Stomach (tissue), 9 donors: ENCODE results near the gene ZNF473. TPM values are rescaled to one million over a fixed set of nuclear protein-coding genes. Genes with fewer than 3 reads are reported as not detected.

Experiments
- DNase-seq, 2 donors: peaks; one replicate each; pipeline versions ENCODE4 v3.0.0 to v3.0.0-alpha.2; 2013 to 2019
- H3K27ac ChIP-seq, 5 donors: fragments of 200-600 bp in 4 of 5; sonication (generic) in 4 of 5; one replicate each; pipeline ENCODE4 v1.5.1; 2013 to 2019; ENCODE audit warnings: mild to moderate bottlenecking in 1 of 5, moderate library complexity in 1 of 5
- H3K27me3 ChIP-seq, 3 donors: fragments of 200-600 bp; sonication (generic); one replicate each; pipeline ENCODE4 v1.5.1; 2017 to 2019; ENCODE audit warnings: mixed run types in 1 of 3
- H3K36me3 ChIP-seq, 4 donors: fragments of 200-600 bp; sonication (generic); 1 replicate in 3 of 4; 2 replicates in 1 of 4; pipeline ENCODE4 v1.5.1; 2016 to 2019
- H3K4me1 ChIP-seq, 4 donors: fragments of 200-600 bp; sonication (generic); one replicate each; pipeline ENCODE4 v1.5.1; 2016 to 2019
- H3K4me3 ChIP-seq, 4 donors: fragments of 200-600 bp; sonication (generic) in 3 of 4; one replicate each; pipeline ENCODE4 v1.5.1; 2016 to 2019; ENCODE audit warnings: mild to moderate bottlenecking in 1 of 4
- H3K9me3 ChIP-seq, 4 donors: fragments of 200-600 bp; sonication (generic); one replicate each; pipeline ENCODE4 v1.5.1; 2016 to 2019
- EP300 ChIP-seq: sonication (generic); formaldehyde crosslinking; IDR thresholded peaks from one replicate; pipeline ENCODE4 v1.6.1; 2017; ENCODE audit warnings: antibody characterized with exemption
- POLR2A ChIP-seq, 4 donors: fragments of 450-650 bp; IDR thresholded peaks; one replicate each; pipeline ENCODE4 v1.6.1; 2016; ENCODE audit warnings: antibody characterized with exemption in 4 of 4, control low read depth in 2 of 4, mild to moderate bottlenecking in 1 of 4, moderate library complexity in 1 of 4
- POLR2AphosphoS5 ChIP-seq, 3 donors: sonication (generic); formaldehyde crosslinking; IDR thresholded peaks; one replicate each; pipeline ENCODE4 v1.6.1; 2016; ENCODE audit warnings: antibody characterized with exemption in 3 of 3
- WGBS, 5 donors: extraction: QIAGEN DNeasy Blood & Tissue Kit in 3 of 5; methylation state at CpG; one replicate each; pipeline versions ENCODE4 v1.1.5 to v1.1.7; 2013 to 2018; 5-methylcytosine and 5-hydroxymethylcytosine counted together
- intact Hi-C: fragments of 100-400 bp; cut with DNase I; formaldehyde crosslinking; loops from one replicate; pipeline ENCODE4 v1.15.1; 2023; ENCODE audit warnings: low total_unique reads
- polyA plus RNA-seq, 3 donors: library from polyadenylated mRNA; stranded (reverse); fragments of 200-250 nt; gene quantifications; one replicate each; pipeline ENCODE4 v1.2.3, GENCODE V29; 2013
- total RNA-seq, 5 donors: library from RNA; depleted of rRNA; stranded (reverse); fragments of >200 nt; gene quantifications; one replicate each; pipeline versions ENCODE4 v1.1.0 to v1.2.3, GENCODE V29; 2014 to 2016
- TF ChIP-seq, protein P1 (sequence below), 7 experiments: fragments of 450-650 bp in 4 of 7; fragments of 200-600 bp in 3 of 7; sonication (generic) in 3 of 7; IDR thresholded peaks; one replicate each; pipeline ENCODE4 v1.5.1; 2016 to 2019; ENCODE audit warnings: antibody characterized with exemption in 7 of 7, control low read depth in 2 of 7, mild to moderate bottlenecking in 1 of 7
- donor health status: healthy with polysubstance abuse.
- donor health status: Bipolar disorder and iron deficiency.
- donor health status: healthy.

The ZNF473 gene
- total and polyA plus RNA-seq, 8 donors = 0.58 to 28.0 (median 4.5) TPM

DNA sequence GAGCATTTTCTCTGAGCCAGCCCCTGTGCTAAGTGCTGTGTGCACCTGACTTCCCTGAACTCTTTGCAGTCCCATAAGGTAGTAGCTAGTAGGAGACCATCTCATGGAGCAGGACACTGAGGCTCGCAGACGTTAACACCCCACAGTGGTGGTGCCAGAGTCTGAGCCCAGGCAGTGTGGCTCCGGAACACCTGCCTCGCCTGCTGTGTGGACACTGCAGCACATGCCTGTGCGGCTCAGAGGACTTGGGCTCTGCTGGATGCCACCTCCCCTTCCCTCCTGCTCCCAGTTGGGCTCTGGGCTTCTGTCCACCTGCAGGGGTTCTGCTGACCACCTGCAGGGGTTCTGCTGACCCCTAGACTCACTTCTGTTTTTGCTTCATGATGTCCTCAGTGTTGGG, 37.8 kb upstream of the ZNF473 start:
- H3K9me3 ChIP-seq = no peaks in the 10 kb centered on the region
- H3K27me3 ChIP-seq = no peaks in the 10 kb centered on the region
- H3K4me1 ChIP-seq = no peaks in the 10 kb centered on the region
- H3K27ac ChIP-seq = no peak overlapping the region
- no peak for DNase-seq
- peaks cover 48 to 100% (median 90%) of the 10 kb centered on the region in 4 donors for H3K36me3 ChIP-seq
- WGBS, 5 donors = 87 to 98% (median 97%) methylated on average over 5 of the region's 5 CpGs
- no peak overlapping the region for H3K4me3 ChIP-seq
- intact Hi-C loops = no loop called here
- TF ChIP-seq EP300 = no peak

DNA sequence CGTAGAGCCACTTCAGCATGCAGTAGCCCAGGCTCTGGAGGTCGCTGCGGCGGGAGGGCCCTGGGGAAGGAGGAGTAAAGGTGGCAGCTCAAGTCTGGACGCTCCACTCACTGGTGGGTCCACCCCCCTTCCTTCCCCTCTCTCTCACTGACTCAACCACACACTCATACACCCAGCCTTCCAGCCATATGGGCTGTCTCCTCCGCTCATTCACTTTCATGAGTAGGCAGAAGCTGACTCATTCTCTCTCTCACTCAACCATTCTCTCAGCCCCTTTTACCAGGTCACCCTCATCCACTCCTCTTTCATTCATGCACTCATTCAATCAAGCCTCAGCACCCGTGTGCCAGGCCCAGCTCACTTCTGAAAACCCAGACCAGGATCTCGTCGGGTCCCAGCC, 37.4 kb upstream of the ZNF473 start:
- DNase-seq = no peak
- H3K27ac ChIP-seq = no peak overlapping the region
- H3K27me3 ChIP-seq = no peaks in the 10 kb centered on the region
- H3K36me3 ChIP-seq = peaks cover 48 to 100% (median 94%) of the 10 kb centered on the region in 4 donors
- TF ChIP-seq POLR2A (IDR thresholded peaks at IDR 0.05) (no peak), POLR2AphosphoS5 (IDR thresholded peaks at IDR 0.05) (no peak), EP300 (no peak)
- intact Hi-C loops = no loop called here
- no peaks in the 10 kb centered on the region for H3K9me3 ChIP-seq
- H3K4me1 ChIP-seq = no peaks in the 10 kb centered on the region
- WGBS, 5 donors = 90 to 96% (median 93%) methylated on average over 8 to 9 of the region's 9 CpGs
- no peak overlapping the region for H3K4me3 ChIP-seq

- no peak overlapping the region for H3K27ac ChIP-seq
- intact Hi-C loops = no loop called here
- peaks cover 0 to 2% (median under 1%) of the 10 kb centered on the region in 4 donors for H3K4me1 ChIP-seq
- no peaks in the 10 kb centered on the region for H3K27me3 ChIP-seq
- peak in 1 of 2 donors; percentile 51 for DNase-seq
- H3K36me3 ChIP-seq = peaks cover 59 to 100% (median 99%) of the 10 kb centered on the region in 4 donors
- 70 to 84% (median 78%) methylated on average over 5 of the region's 5 CpGs for WGBS, 5 donors
- H3K4me3 ChIP-seq = no peak overlapping the region
- no peaks in the 10 kb centered on the region for H3K9me3 ChIP-seq
- no peak for TF ChIP-seq EP300
- no peak for TF ChIP-seq POLR2A (IDR thresholded peaks at IDR 0.05)
- TF ChIP-seq, protein P1, sequence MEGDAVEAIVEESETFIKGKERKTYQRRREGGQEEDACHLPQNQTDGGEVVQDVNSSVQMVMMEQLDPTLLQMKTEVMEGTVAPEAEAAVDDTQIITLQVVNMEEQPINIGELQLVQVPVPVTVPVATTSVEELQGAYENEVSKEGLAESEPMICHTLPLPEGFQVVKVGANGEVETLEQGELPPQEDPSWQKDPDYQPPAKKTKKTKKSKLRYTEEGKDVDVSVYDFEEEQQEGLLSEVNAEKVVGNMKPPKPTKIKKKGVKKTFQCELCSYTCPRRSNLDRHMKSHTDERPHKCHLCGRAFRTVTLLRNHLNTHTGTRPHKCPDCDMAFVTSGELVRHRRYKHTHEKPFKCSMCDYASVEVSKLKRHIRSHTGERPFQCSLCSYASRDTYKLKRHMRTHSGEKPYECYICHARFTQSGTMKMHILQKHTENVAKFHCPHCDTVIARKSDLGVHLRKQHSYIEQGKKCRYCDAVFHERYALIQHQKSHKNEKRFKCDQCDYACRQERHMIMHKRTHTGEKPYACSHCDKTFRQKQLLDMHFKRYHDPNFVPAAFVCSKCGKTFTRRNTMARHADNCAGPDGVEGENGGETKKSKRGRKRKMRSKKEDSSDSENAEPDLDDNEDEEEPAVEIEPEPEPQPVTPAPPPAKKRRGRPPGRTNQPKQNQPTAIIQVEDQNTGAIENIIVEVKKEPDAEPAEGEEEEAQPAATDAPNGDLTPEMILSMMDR (IDR thresholded peaks at IDR 0.05) = no peak
- no peak for TF ChIP-seq POLR2AphosphoS5 (IDR thresholded peaks at IDR 0.05)
Measured at GRCh38 chr19:49997709-49998108, 28.1 kb upstream of the ZNF473 start.

DNA sequence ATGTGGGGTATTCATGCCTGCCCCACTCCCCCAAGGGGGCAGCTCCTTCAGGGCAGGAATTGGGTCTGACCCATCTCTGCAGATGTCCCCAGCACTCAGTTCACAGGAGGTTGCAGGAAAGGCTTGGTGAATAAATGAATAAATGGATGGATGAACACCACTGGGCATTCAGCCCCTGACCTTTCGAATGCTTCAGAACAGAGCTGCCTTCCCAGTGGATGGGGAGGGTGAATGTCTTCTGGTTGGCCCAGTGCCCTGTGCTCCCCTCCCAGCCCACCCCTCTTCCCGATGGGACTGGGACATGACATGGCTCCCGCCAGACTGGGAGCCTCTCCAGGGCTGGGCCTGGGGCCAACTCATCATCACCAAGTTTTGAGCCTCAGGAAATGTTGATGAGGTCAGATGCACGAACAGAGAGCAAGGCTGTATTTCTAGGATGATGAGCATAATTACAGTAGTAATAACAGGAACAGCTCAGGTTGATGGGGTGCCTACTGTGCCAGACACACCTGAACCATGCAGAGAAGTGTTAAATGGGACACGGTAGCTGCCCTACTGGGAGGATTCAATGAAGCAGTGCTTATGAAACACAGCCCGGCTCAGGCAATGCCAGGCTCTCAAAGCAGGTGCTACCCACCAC, 26.3 kb upstream of the ZNF473 start:
- Histone ChIP-seq H3K9me3 (no peaks in the 10 kb centered on the region), H3K4me1 (peaks cover 0 to 20% (median 14%) of the 10 kb centered on the region in 4 donors), H3K36me3 (peaks cover 56 to 100% (median 99%) of the 10 kb centered on the region in 4 donors), H3K27me3 (no peaks in the 10 kb centered on the region), H3K4me3 (no peak overlapping the region), H3K27ac (no peak overlapping the region)
- WGBS, 5 donors = 67 to 82% (median 81%) methylated on average over 5 to 6 of the region's 6 CpGs
- intact Hi-C loops = no loop called here
- DNase-seq = no peak
- no peak for TF ChIP-seq POLR2AphosphoS5 (IDR thresholded peaks at IDR 0.05)
- TF ChIP-seq POLR2A (IDR thresholded peaks at IDR 0.05) = no peak
- TF ChIP-seq, protein P1 (IDR thresholded peaks at IDR 0.05) = no peak
- no peak for TF ChIP-seq EP300

DNA sequence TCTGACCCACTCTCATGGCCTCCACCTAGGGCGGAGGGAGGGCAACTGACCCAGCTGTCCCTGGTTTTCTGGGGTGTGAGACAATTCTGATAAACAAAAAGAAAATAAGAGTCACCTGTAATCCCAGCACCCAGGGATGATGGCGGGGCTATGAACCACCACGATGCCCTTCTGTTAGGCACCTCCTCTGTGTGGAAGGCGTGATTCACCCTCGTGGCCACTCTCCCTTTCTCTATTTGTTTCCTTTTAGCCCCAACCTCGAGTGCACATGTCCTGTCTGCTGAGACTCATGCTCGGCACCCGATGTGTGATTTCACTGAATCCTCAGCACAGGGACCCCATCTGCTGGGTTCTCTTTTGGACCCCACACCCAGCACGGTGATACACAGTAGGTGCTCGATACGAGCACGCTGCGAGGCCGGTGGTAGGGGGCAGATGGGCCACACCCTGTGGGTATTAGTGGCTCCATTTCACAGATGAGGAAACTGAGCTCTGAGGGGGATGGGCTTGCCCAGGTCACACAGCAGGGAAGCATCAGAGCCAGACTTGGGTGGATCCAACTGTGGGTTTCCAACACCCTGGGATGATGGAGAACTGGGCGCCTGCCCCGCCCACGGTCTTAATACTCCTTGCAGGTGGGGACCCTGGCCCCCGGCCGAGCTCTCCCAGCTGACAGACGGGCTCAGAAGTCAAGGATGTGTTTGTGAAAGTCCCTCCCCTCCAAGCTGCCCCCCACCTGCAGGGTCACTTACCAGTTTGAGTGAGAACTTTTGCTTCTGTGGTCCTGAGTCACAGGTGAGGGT, 25.6 kb upstream of the ZNF473 start:
- intact Hi-C loops = no loop called here
- DNase-seq = no peak
- Histone ChIP-seq H3K9me3 (no peaks in the 10 kb centered on the region), H3K4me3 (no peak overlapping the region), H3K27ac (no peak overlapping the region), H3K36me3 (peaks cover 49 to 100% (median 99%) of the 10 kb centered on the region in 4 donors), H3K27me3 (no peaks in the 10 kb centered on the region), H3K4me1 (peaks cover 0 to 26% (median 18%) of the 10 kb centered on the region in 4 donors)
- 92 to 95% (median 93%) methylated on average over 19 to 20 of the region's 20 CpGs for WGBS, 5 donors
- TF ChIP-seq EP300 (no peak), POLR2AphosphoS5 (IDR thresholded peaks at IDR 0.05) (no peak), POLR2A (IDR thresholded peaks at IDR 0.05) (no peak)
- TF ChIP-seq, protein P1 (IDR thresholded peaks at IDR 0.05) = no peak
